Natural killer cell (primary cell): ENCODE results near the gene CSMD2. TPM values are rescaled to one million over a fixed set of nuclear protein-coding genes. Genes with fewer than 3 reads are reported as not detected.

Experiments used
- ATAC-seq, 3 donors: fragments of 150-1000 bp in 2 of 3; fragments of 200-7000 bp in 1 of 3; cut with Tn5 transposase; 1 replicate in 1 of 3; 2 replicates in 2 of 3; pipeline ENCODE4 v1.10.0; 2021; ENCODE audit warnings: mild to moderate bottlenecking in 2 of 3, moderate library complexity in 2 of 3
- DNase-seq, 2 donors: peaks; one replicate each; pipeline versions ENCODE4 v3.0.0 to v3.0.0-alpha.2; 2013 to 2021; ENCODE audit warnings: mixed read lengths in 1 of 2
- H3K27ac ChIP-seq: one replicate; pipeline ENCODE4 v1.5.1; 2013; ENCODE audit warnings: mild to moderate bottlenecking, low read length
- H3K27me3 ChIP-seq: one replicate; pipeline ENCODE4 v1.6.1; 2013; ENCODE audit warnings: low read length; ENCODE audit not compliant: control insufficient read depth, insufficient read depth
- H3K36me3 ChIP-seq: one replicate; pipeline ENCODE4 v1.6.1; 2013; ENCODE audit warnings: low read length; ENCODE audit not compliant: control insufficient read depth, insufficient read depth
- H3K4me1 ChIP-seq: one replicate; pipeline ENCODE4 v1.6.1; 2013; ENCODE audit warnings: low read length; ENCODE audit not compliant: control insufficient read depth, insufficient read depth
- H3K4me3 ChIP-seq: one replicate; pipeline ENCODE4 v1.5.1; 2013; ENCODE audit warnings: low read length
- H3K9me3 ChIP-seq: one replicate; pipeline ENCODE4 v1.6.1; 2013; ENCODE audit warnings: low read length; ENCODE audit not compliant: control insufficient read depth, insufficient read depth
- H3K27ac Mint-ChIP-seq, 2 donors: one replicate each; pipeline ENCODE4 v1.8.0; 2022; ENCODE audit warnings: mild to moderate bottlenecking in 2 of 2, mixed read lengths in 2 of 2, moderate library complexity in 1 of 2
- H3K27me3 Mint-ChIP-seq, 2 donors: one replicate each; pipeline ENCODE4 v1.8.0; 2022; ENCODE audit warnings: low read depth in 2 of 2, mixed read lengths in 2 of 2
- H3K36me3 Mint-ChIP-seq: one replicate; pipeline ENCODE4 v1.8.0; 2022; ENCODE audit warnings: mixed read lengths
- H3K4me1 Mint-ChIP-seq, 2 donors: one replicate each; pipeline ENCODE4 v1.8.0; 2022; ENCODE audit warnings: mixed read lengths in 2 of 2
- H3K4me3 Mint-ChIP-seq: one replicate; pipeline ENCODE4 v1.8.0; 2022; ENCODE audit warnings: mild to moderate bottlenecking, moderate library complexity, mixed read lengths
- H3K9me3 Mint-ChIP-seq, 2 donors: one replicate each; pipeline ENCODE4 v1.8.0; 2022; ENCODE audit warnings: mixed read lengths in 2 of 2
- WGBS: methylation state at CpG from one replicate; pipeline ENCODE4 v1.1.7; 2013; ENCODE audit warnings: missing lambda C conversion rate; ENCODE audit not compliant: insufficient coverage; 5-methylcytosine and 5-hydroxymethylcytosine counted together
- intact Hi-C: fragments of 100-400 bp; cut with micrococcal nuclease; formaldehyde crosslinking; loops from one replicate; pipeline ENCODE4 v1.14.2; 2022
- total RNA-seq, 4 donors: library from RNA; stranded (reverse); fragments of 120-200 nt in 1 of 4; gene quantifications; one replicate each; pipeline versions ENCODE4 v1.2.3 to v1.2.4, GENCODE V29; 2013 to 2022
- TF ChIP-seq, protein P1 (sequence below): fragments of 200-600 bp; IDR thresholded peaks from one replicate; pipeline ENCODE4 v1.8.0; 2022; ENCODE audit warnings: antibody characterized with exemption

The CSMD2 gene
- total RNA-seq, 3 donors from 2014 or later (not counting 1 experiment from before 2014, with no cell fraction given): not detected

DNA sequence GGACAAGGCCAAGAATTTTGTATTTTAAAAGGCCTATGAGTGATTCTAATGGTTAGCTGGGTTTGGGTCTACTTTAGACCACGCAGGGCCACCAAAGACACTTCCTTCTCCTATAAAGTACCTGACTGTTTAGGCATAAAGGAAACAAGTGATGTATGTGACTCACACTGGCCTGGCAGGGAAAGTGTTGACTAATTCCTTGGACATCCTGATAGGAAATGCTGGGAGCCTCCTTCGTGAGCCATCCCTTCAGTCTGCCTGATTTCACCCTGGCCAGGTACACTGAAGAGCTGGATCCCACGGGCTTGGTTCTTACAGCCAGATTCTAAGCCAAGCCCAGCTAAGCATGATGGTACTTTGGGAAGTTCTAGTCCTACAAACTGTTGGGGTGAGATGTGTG lies 401.6 kb downstream of the CSMD2 start:
- Histone ChIP-seq H3K27ac (no peak overlapping the region), H3K4me3 (no peak overlapping the region), H3K36me3 (no peaks in the 10 kb centered on the region), H3K27me3 (no peaks in the 10 kb centered on the region), H3K4me1 (no peaks in the 10 kb centered on the region), H3K9me3 (no peaks in the 10 kb centered on the region)
- Mint-ChIP-seq H3K27ac (no peak overlapping the region), H3K27me3 (peaks cover 12 to 18% of the 10 kb centered on the region in 2 donors), H3K4me3 (no peak overlapping the region), H3K4me1 (no peaks in the 10 kb centered on the region), H3K9me3 (no peaks in the 10 kb centered on the region), H3K36me3 (no peaks in the 10 kb centered on the region)
- TF ChIP-seq, protein P1, sequence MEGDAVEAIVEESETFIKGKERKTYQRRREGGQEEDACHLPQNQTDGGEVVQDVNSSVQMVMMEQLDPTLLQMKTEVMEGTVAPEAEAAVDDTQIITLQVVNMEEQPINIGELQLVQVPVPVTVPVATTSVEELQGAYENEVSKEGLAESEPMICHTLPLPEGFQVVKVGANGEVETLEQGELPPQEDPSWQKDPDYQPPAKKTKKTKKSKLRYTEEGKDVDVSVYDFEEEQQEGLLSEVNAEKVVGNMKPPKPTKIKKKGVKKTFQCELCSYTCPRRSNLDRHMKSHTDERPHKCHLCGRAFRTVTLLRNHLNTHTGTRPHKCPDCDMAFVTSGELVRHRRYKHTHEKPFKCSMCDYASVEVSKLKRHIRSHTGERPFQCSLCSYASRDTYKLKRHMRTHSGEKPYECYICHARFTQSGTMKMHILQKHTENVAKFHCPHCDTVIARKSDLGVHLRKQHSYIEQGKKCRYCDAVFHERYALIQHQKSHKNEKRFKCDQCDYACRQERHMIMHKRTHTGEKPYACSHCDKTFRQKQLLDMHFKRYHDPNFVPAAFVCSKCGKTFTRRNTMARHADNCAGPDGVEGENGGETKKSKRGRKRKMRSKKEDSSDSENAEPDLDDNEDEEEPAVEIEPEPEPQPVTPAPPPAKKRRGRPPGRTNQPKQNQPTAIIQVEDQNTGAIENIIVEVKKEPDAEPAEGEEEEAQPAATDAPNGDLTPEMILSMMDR: no peak
- intact Hi-C loops: no loop called here
- DNase-seq: no peak
- ATAC-seq: no peak
- WGBS: 63% methylated on average over 3 of the region's 3 CpGs

DNA sequence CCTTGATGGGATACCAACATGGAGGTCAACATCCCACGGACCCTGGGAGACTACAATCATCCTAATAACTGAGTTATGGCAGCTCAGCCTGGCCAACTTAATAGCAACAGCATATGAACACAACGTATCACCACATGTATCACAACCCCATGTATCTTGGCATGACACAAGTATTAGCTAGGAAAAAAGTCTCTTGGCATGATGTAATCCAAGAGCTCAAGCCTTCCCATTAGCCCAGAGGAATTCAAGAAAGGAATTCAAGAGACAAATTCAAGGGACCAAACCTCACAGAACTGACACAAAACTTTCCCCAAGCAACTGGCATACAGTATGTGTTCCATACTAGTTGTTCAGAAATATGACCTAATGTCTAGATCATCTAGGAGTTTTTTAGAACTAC lies 402.1 kb downstream of the CSMD2 start:
- no peaks in the 10 kb centered on the region for H3K4me1 ChIP-seq
- Mint-ChIP-seq H3K4me1 (no peaks in the 10 kb centered on the region), H3K36me3 (no peaks in the 10 kb centered on the region), H3K9me3 (no peaks in the 10 kb centered on the region), H3K27ac (no peak overlapping the region), H3K27me3 (peaks cover 12 to 18% of the 10 kb centered on the region in 2 donors), H3K4me3 (no peak overlapping the region)
- TF ChIP-seq, protein P1: no peak
- no peak for ATAC-seq
- no peaks in the 10 kb centered on the region for H3K27me3 ChIP-seq
- 72% methylated on average over 2 of the region's 2 CpGs for WGBS
- no peaks in the 10 kb centered on the region for H3K36me3 ChIP-seq
- no peak overlapping the region for H3K4me3 ChIP-seq
- DNase-seq: no peak
- intact Hi-C loops: no loop called here
- no peaks in the 10 kb centered on the region for H3K9me3 ChIP-seq
- no peak overlapping the region for H3K27ac ChIP-seq

DNA sequence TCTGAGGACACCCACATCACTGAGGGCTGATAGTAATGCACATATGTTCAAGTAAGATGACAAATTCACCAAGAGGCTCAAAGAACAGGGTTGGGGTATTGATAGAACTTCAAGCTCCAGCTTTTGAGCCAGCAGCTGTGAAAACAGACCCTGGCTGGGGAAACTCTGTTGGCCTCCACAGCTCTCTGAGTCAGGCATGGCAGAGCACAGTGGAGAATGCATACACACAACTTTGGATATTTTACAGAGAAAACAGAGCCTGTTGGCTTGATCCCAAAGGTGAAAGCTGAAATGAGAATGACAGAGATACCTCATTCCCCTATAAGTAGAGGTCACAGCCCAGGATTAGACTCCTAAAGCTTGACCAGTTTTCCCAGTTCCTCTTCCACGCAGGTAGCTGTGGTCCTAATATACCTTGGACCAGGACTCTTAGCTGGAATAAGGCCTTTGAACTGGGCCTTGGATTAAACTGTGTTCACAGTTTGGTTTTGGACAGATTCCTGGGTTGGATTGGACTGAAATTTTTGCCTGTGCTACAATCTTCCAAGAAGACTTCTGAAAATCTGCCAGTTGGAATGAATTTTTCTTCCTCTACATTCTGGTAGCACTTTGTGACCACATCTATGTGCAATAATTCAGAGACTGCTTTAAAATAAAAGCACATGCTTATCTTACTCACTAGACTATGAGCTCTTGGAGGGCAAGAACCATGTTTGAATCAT lies 402.8 kb downstream of the CSMD2 start:
- Histone ChIP-seq H3K4me1 (no peaks in the 10 kb centered on the region), H3K27ac (no peak overlapping the region), H3K9me3 (no peaks in the 10 kb centered on the region), H3K4me3 (no peak overlapping the region), H3K36me3 (no peaks in the 10 kb centered on the region), H3K27me3 (no peaks in the 10 kb centered on the region)
- 90% methylated on average over 1 of the region's 1 CpG for WGBS
- H3K27me3 Mint-ChIP-seq: peaks cover 16 to 18% of the 10 kb centered on the region in 2 donors
- TF ChIP-seq, protein P1: no peak
- H3K4me3 Mint-ChIP-seq: no peak overlapping the region
- H3K36me3 Mint-ChIP-seq: no peaks in the 10 kb centered on the region
- H3K27ac Mint-ChIP-seq: no peak overlapping the region
- DNase-seq (no peak), ATAC-seq (no peak)
- H3K9me3 Mint-ChIP-seq: peaks cover 0 to 4% of the 10 kb centered on the region in 2 donors
- intact Hi-C loops: no loop called here
- no peaks in the 10 kb centered on the region for H3K4me1 Mint-ChIP-seq

DNA sequence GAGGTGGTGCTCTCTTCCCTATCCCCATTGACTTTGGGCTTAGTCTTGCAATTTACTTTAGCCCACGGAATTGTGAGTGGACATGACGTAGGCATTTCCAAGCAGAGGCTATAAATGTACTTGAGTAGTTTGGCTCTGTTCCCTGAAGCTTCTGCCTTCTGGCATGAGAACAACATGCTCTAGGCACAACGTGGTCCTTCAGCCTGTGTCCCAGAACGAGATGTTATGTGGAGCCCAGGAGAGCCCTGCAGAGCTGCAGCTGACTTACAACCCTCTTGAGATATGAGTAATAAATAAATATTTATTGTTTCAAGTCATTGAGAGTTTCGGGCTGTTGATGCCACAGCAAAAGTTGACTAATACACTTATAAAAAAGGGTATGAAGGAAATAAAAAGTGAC lies 406.3 kb downstream of the CSMD2 start:
- Histone ChIP-seq H3K27ac (no peak overlapping the region), H3K4me3 (no peak overlapping the region), H3K9me3 (no peaks in the 10 kb centered on the region), H3K36me3 (no peaks in the 10 kb centered on the region), H3K4me1 (no peaks in the 10 kb centered on the region), H3K27me3 (no peaks in the 10 kb centered on the region)
- Mint-ChIP-seq H3K4me3 (no peak overlapping the region), H3K27me3 (peaks cover 7 to 16% of the 10 kb centered on the region in 2 donors), H3K4me1 (no peaks in the 10 kb centered on the region), H3K9me3 (peaks cover 3 to 4% of the 10 kb centered on the region in 2 donors), H3K27ac (no peak overlapping the region), H3K36me3 (no peaks in the 10 kb centered on the region)
- DNase-seq (no peak), ATAC-seq (no peak)
- intact Hi-C loops: no loop called here
- WGBS: 83% methylated on average over 5 of the region's 5 CpGs
- TF ChIP-seq, protein P1: no peak
